B cell (primary cell): ENCODE measurements around the gene NPHP4. TPM values are rescaled to one million over a fixed set of nuclear protein-coding genes. Genes with fewer than 3 reads are reported as not detected.

Experiments used
- ATAC-seq: fragments of 200-7000 bp; cut with Tn5 transposase; one replicate; pipeline ENCODE4 v1.10.0; 2021; ENCODE audit warnings: low read depth, mild to moderate bottlenecking, moderate number of reproducible peaks, moderate library complexity
- CTCF ChIA-PET: fragments of 350-600 bp; sonication (Branson Sonifier 250); formaldehyde crosslinking; loops from one replicate; lab custom pipeline; 2021; ENCODE audit warnings: antibody characterized with exemption, inconsistent platforms; lab: Charles Lee
- POLR2A ChIA-PET: fragments of 350-600 bp; sonication (Branson Sonifier 250); formaldehyde crosslinking; loops from one replicate; lab custom pipeline; 2021; ENCODE audit warnings: antibody characterized with exemption; lab: Charles Lee
- DNase-seq: peaks from one replicate; pipeline ENCODE4 v3.0.0; 2013
- H2AFZ ChIP-seq: 2 replicates; pipeline ENCODE4 v1.6.1; 2012; ENCODE audit warnings: mild to moderate bottlenecking, low read depth, low read length; ENCODE audit not compliant: insufficient read depth, poor library complexity, severe bottlenecking
- H3K27ac ChIP-seq, 2 donors: 1 replicate in 1 of 2; 2 replicates in 1 of 2; pipeline ENCODE4 v1.5.1; 2012 to 2013; ENCODE audit warnings: low read length in 2 of 2, mild to moderate bottlenecking in 2 of 2, moderate library complexity in 1 of 2
- H3K27me3 ChIP-seq, 4 experiments: fragments of 200-600 bp in 1 of 4; sonication (generic) in 1 of 4; replicated peaks in 1 of 4; 1 replicate in 2 of 4; 2 replicates in 2 of 4; pipeline versions ENCODE4 v1.6.1 to v1.7.0; 2013 to 2016; ENCODE audit warnings: low read length in 3 of 4, mild to moderate bottlenecking in 2 of 4, mixed read lengths in 1 of 4, moderate library complexity in 1 of 4; ENCODE audit not compliant: insufficient read depth in 4 of 4, control insufficient read depth in 3 of 4; ENCODE audit errors: control extremely low read depth in 1 of 4
- H3K36me3 ChIP-seq, 2 experiments: replicated peaks in 1 of 2; 1 replicate in 1 of 2; 2 replicates in 1 of 2; pipeline versions ENCODE4 v1.6.1 to v1.7.1; 2013; ENCODE audit warnings: low read length in 1 of 2; ENCODE audit not compliant: insufficient read depth in 2 of 2, control insufficient read depth in 1 of 2; ENCODE audit errors: control extremely low read depth in 1 of 2, extremely low read depth in 1 of 2
- H3K4me1 ChIP-seq, 2 donors: fragments of 200-600 bp in 1 of 2; sonication (generic) in 1 of 2; 1 replicate in 1 of 2; 2 replicates in 1 of 2; pipeline versions ENCODE4 v1.5.1 to v1.6.1; 2013 to 2017; ENCODE audit warnings: low read length in 2 of 2; ENCODE audit not compliant: control insufficient read depth in 2 of 2, insufficient read depth in 2 of 2
- H3K4me2 ChIP-seq: replicated peaks from 2 replicates; pipeline ENCODE3; 2012; ENCODE audit warnings: mild to moderate bottlenecking, low read depth, low read length; ENCODE audit not compliant: poor library complexity, severe bottlenecking
- H3K4me3 ChIP-seq, 5 experiments: fragments of 200-600 bp in 1 of 5; sonication (generic) in 1 of 5; 1 replicate in 3 of 5; 2 replicates in 2 of 5; pipeline versions ENCODE4 v1.5.1 to v1.7.0; 2011 to 2016; ENCODE audit warnings: low read length in 4 of 5, mild to moderate bottlenecking in 4 of 5, low read depth in 2 of 5, control low read depth in 1 of 5, moderate library complexity in 1 of 5; ENCODE audit not compliant: insufficient read depth in 1 of 5; ENCODE audit errors: control extremely low read depth in 1 of 5, extremely low read depth in 1 of 5
- H3K79me2 ChIP-seq: fragments of 200-600 bp; sonication (generic); one replicate; pipeline ENCODE4 v1.6.0; 2016; ENCODE audit warnings: low read length; ENCODE audit not compliant: control insufficient read depth, insufficient read depth
- H3K9ac ChIP-seq: fragments of 200-600 bp; sonication (generic); 2 replicates; pipeline ENCODE4 v1.6.1; 2017; ENCODE audit warnings: mild to moderate bottlenecking, low read length, moderate library complexity
- H3K9me3 ChIP-seq, 3 donors: one replicate each; pipeline versions ENCODE4 v1.6.1 to v1.7.1; 2013; ENCODE audit warnings: low read length in 2 of 3; ENCODE audit not compliant: control insufficient read depth in 2 of 3, insufficient read depth in 1 of 3; ENCODE audit errors: control extremely low read depth in 1 of 3
- H4K20me1 ChIP-seq: 2 replicates; pipeline ENCODE4 v1.6.0; 2012; ENCODE audit warnings: mild to moderate bottlenecking, low read length; ENCODE audit not compliant: insufficient read depth, control insufficient read depth, poor library complexity, severe bottlenecking
- H3K27ac Mint-ChIP-seq: one replicate; pipeline ENCODE4 v1.8.0; 2021; ENCODE audit warnings: mixed read lengths
- H3K27me3 Mint-ChIP-seq: one replicate; pipeline ENCODE4 v1.8.0; 2021; ENCODE audit warnings: mixed read lengths
- H3K4me1 Mint-ChIP-seq: one replicate; pipeline ENCODE4 v1.8.0; 2021; ENCODE audit warnings: mixed read lengths
- H3K4me3 Mint-ChIP-seq: one replicate; pipeline ENCODE4 v1.8.0; 2021; ENCODE audit warnings: mixed read lengths
- H3K9me3 Mint-ChIP-seq: one replicate; pipeline ENCODE4 v1.8.0; 2022; ENCODE audit warnings: mixed read lengths; ENCODE audit not compliant: insufficient read depth
- CTCF ChIP-seq: fragments of 200-600 bp; IDR thresholded peaks from one replicate; pipeline ENCODE4 v1.8.0; 2022; ENCODE audit warnings: antibody characterized with exemption, mild to moderate bottlenecking
- EZH2 ChIP-seq: IDR thresholded peaks from 2 replicates; pipeline ENCODE4 v1.6.1; 2012; ENCODE audit warnings: borderline replicate concordance, low read depth, mild to moderate bottlenecking, moderate library complexity, low read length; ENCODE audit not compliant: insufficient read depth, poor library complexity, severe bottlenecking
- WGBS: methylation state at CpG from one replicate; pipeline ENCODE4 v1.1.5; 2013; ENCODE audit warnings: missing lambda C conversion rate; ENCODE audit not compliant: insufficient coverage; 5-methylcytosine and 5-hydroxymethylcytosine counted together
- intact Hi-C: fragments of 100-400 bp; cut with micrococcal nuclease; formaldehyde crosslinking; loops from one replicate; pipeline ENCODE4 v1.10.0; 2022
- polyA plus RNA-seq: library from polyadenylated mRNA; depleted of rRNA; stranded (reverse); fragments of >200 nt; gene quantifications from 2 replicates; pipeline ENCODE4 v1.2.3, GENCODE V29; 2012
- total RNA-seq, 2 donors: library from RNA; stranded (reverse); fragments of 120-200 nt in 1 of 2; gene quantifications; 1 replicate in 1 of 2; 2 replicates in 1 of 2; pipeline versions ENCODE4 v1.2.3 to v1.2.4, GENCODE V29; 2013 to 2022

Gene NPHP4
- total and polyA plus RNA-seq, 2 donors (not counting 1 experiment from before 2014, with no cell fraction given), result 6.5 to 14.8 TPM

DNA sequence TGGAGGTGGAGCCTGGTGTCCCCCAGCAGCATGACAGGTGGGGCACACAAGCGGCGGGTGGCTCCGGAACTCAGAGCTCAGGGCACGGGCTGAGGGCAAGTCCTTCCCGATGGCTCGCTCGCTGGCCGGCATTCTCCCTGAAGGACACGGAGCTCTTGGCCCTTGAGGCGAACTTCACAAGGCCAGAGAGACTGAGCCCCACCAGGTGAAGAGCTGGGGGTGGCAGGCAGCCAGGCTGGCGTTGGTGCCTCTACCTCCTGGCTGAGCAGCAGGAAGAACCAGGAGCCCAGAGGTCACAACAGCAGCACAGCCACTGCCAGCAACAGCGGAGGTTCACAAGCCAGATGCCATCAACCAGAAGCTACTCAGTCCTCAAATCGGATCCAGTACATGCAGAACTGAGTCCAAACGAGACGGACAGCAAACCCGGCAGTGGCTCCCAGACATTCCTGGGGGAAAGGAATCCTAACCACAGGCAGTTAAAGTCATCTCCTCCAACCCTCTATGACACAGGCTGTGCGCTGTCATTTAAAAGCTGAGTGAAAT is 54.1 kb downstream of the NPHP4 start:
- Histone ChIP-seq H3K4me2 (no peak overlapping the region), H3K36me3 (no peaks in the 10 kb centered on the region), H4K20me1 (no peaks in the 10 kb centered on the region), H3K79me2 (no peaks in the 10 kb centered on the region), H3K9ac (no peak overlapping the region), H3K4me1 (no peaks in the 10 kb centered on the region), H3K4me3 (no peak overlapping the region), H3K27ac (no peak overlapping the region), H3K9me3 (no peaks in the 10 kb centered on the region), H2AFZ (no peak overlapping the region), H3K27me3 (no peaks in the 10 kb centered on the region)
- Mint-ChIP-seq H3K4me3 (no peak overlapping the region), H3K27ac (no peak overlapping the region), H3K4me1 (no peaks in the 10 kb centered on the region), H3K9me3 (no peaks in the 10 kb centered on the region), H3K27me3 (no peaks in the 10 kb centered on the region)
- 95% methylated on average over 17 of the region's 17 CpGs for WGBS
- POLR2A ChIA-PET, result no interaction called here
- intact Hi-C loops, result no loop called here
- no peak for ATAC-seq
- no peak for TF ChIP-seq EZH2
- no peak for TF ChIP-seq CTCF
- CTCF ChIA-PET, result no interaction called here
- no peak for DNase-seq

DNA sequence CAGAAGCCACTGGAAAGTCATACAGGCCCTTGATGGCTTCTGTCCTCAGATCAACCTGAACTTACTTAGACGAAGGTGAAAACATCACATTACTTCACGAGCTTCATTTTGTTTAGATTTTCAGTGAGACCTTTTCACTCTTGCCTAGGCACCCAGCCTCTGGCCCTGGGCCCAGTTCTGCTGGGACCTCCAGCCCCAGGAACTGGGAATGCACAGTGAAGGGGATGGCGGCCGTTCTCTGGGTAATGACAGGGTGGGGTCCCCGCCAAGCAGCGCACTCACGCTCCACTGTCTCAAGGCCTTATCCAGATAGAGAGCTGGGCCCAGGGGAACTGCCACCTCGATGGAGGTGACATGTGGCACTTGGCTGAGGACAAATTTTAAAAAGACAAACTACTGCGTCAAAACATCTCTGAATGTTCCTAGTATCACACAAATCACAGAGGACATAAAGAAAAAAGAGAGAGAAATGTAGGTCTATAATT is 54.8 kb downstream of the NPHP4 start:
- ChIA-PET POLR2A (no interaction called here), CTCF (interaction anchor here (0.9 kb wide), 1 partner anchor 20 kb away, joined by 3 read pairs; no protein-coding TSS in a partner anchor)
- Histone ChIP-seq H3K4me3 (no peak overlapping the region), H3K4me1 (no peaks in the 10 kb centered on the region), H3K27ac (no peak overlapping the region), H4K20me1 (no peaks in the 10 kb centered on the region), H2AFZ (no peak overlapping the region), H3K9me3 (no peaks in the 10 kb centered on the region), H3K36me3 (no peaks in the 10 kb centered on the region), H3K79me2 (no peaks in the 10 kb centered on the region), H3K27me3 (no peaks in the 10 kb centered on the region), H3K9ac (no peak overlapping the region), H3K4me2 (no peak overlapping the region)
- H3K4me1 Mint-ChIP-seq, result no peaks in the 10 kb centered on the region
- no peaks in the 10 kb centered on the region for H3K9me3 Mint-ChIP-seq
- no peaks in the 10 kb centered on the region for H3K27me3 Mint-ChIP-seq
- DNase-seq, result no peak
- TF ChIP-seq EZH2 (no peak), CTCF (no peak)
- 98% methylated on average over 6 of the region's 9 CpGs for WGBS
- no peak for ATAC-seq
- H3K27ac Mint-ChIP-seq, result no peak overlapping the region
- no peak overlapping the region for H3K4me3 Mint-ChIP-seq
- intact Hi-C loops, result no loop called here
